Lung (tissue), 12 donors: ENCODE measurements around the gene KIAA1755. TPM values are rescaled to one million over a fixed set of nuclear protein-coding genes. Genes with fewer than 3 reads are reported as not detected.

Experiments
- ATAC-seq: fragments of 200-7000 bp; cut with Tn5 transposase; one replicate; pipeline ENCODE4 v1.9.1; 2020; ENCODE audit warnings: moderate number of reproducible peaks; ENCODE audit not compliant: insufficient read depth, low FRiP score
- DNase-seq, 3 donors: peaks; one replicate each; pipeline ENCODE4 v3.0.0-alpha.2; 2013 to 2017
- H3K27ac ChIP-seq, 2 donors: one replicate each; pipeline ENCODE4 v1.5.1; 2013; ENCODE audit warnings: mild to moderate bottlenecking in 2 of 2, moderate library complexity in 2 of 2, control low read depth in 1 of 2, inconsistent platforms in 1 of 2, low read depth in 1 of 2, low read length in 1 of 2
- H3K27me3 ChIP-seq, 3 donors: one replicate each; pipeline ENCODE4 v1.5.1; 2013; ENCODE audit warnings: low read length in 2 of 3; ENCODE audit not compliant: control insufficient read depth in 3 of 3, insufficient read depth in 3 of 3
- H3K36me3 ChIP-seq, 4 donors: one replicate each; pipeline ENCODE4 v1.5.1; 2013; ENCODE audit warnings: low read length in 4 of 4, mild to moderate bottlenecking in 1 of 4, moderate library complexity in 1 of 4; ENCODE audit not compliant: control insufficient read depth in 4 of 4, insufficient read depth in 4 of 4
- H3K4me1 ChIP-seq, 5 donors: one replicate each; pipeline ENCODE4 v1.5.1; 2013; ENCODE audit warnings: low read length in 5 of 5, mild to moderate bottlenecking in 2 of 5, moderate library complexity in 1 of 5; ENCODE audit not compliant: control insufficient read depth in 5 of 5, insufficient read depth in 5 of 5
- H3K4me3 ChIP-seq: one replicate; pipeline ENCODE4 v1.5.1; 2013; ENCODE audit warnings: mild to moderate bottlenecking, control low read depth, moderate library complexity
- H3K9ac ChIP-seq, 2 donors: one replicate each; pipeline ENCODE4 v1.5.1; 2013; ENCODE audit warnings: low read length in 2 of 2, control low read depth in 1 of 2; ENCODE audit not compliant: insufficient read depth in 1 of 2
- H3K9me3 ChIP-seq, 4 donors: one replicate each; pipeline ENCODE4 v1.5.1; 2013; ENCODE audit warnings: low read length in 3 of 4, mild to moderate bottlenecking in 1 of 4, moderate library complexity in 1 of 4; ENCODE audit not compliant: control insufficient read depth in 4 of 4, insufficient read depth in 3 of 4
- CTCF ChIP-seq: IDR thresholded peaks from 2 replicates; pipeline ENCODE4 v1.5.1; 2012; ENCODE audit warnings: mild to moderate bottlenecking; ENCODE audit errors: control extremely low read depth, extremely low read depth
- WGBS, 2 donors: extraction: QIAGEN DNeasy Blood & Tissue Kit; methylation state at CpG; one replicate each; pipeline ENCODE4 v1.1.7; 2013; 5-methylcytosine and 5-hydroxymethylcytosine counted together
- polyA plus RNA-seq, 2 donors: library from polyadenylated mRNA; stranded (reverse); fragments of 200-250 nt; gene quantifications; one replicate each; pipeline ENCODE4 v1.2.1, GENCODE V29; 2013
- total RNA-seq, 2 donors: library from RNA; depleted of rRNA in 1 of 2; stranded (reverse); fragments of >200 nt in 1 of 2; gene quantifications; one replicate each; pipeline ENCODE4 v1.2.1, GENCODE V29; 2014 to 2021
- donor health status: control.
- donor health status: control.
- donor health status: Bipolar disorder and iron deficiency.
- donor health status: healthy.
- donor health status: DM: yes; HTN: yes; CAD: no.

Gene KIAA1755
- total and polyA plus RNA-seq, 4 donors, result 0.33 to 2.0 (median 1.3) TPM

GRCh38 chr20:38228436-38228835 is 32.1 kb downstream of the KIAA1755 start:
- H3K9me3 ChIP-seq, result no peaks in the 10 kb centered on the region
- no peaks in the 10 kb centered on the region for H3K36me3 ChIP-seq
- H3K27ac ChIP-seq, result no peak overlapping the region
- no peaks in the 10 kb centered on the region for H3K4me1 ChIP-seq
- WGBS, 2 donors, result 48 to 54% methylated on average over 2 of the region's 2 CpGs
- H3K4me3 ChIP-seq, result no peak overlapping the region
- no peak overlapping the region for H3K9ac ChIP-seq
- DNase-seq, result peak in 1 of 3 donors; percentile 18
- ATAC-seq, result no peak
- H3K27me3 ChIP-seq, result no peaks in the 10 kb centered on the region
- no peak for TF ChIP-seq CTCF

- TF ChIP-seq CTCF, result no peak
- DNase-seq, result no peak
- Histone ChIP-seq H3K4me1 (no peaks in the 10 kb centered on the region), H3K9ac (no peak overlapping the region), H3K4me3 (no peak overlapping the region), H3K36me3 (no peaks in the 10 kb centered on the region), H3K27me3 (no peaks in the 10 kb centered on the region), H3K27ac (no peak overlapping the region), H3K9me3 (no peaks in the 10 kb centered on the region)
- WGBS, 2 donors, result 86 to 92% methylated on average over 11 of the region's 11 CpGs
- ATAC-seq, result no peak
Observed at GRCh38 chr20:38227420-38228360, 32.8 kb downstream of the KIAA1755 start.

- ATAC-seq (no peak), DNase-seq (no peak)
- Histone ChIP-seq H3K27me3 (no peaks in the 10 kb centered on the region), H3K9ac (no peak overlapping the region), H3K4me3 (no peak overlapping the region), H3K36me3 (no peaks in the 10 kb centered on the region), H3K4me1 (no peaks in the 10 kb centered on the region), H3K9me3 (no peaks in the 10 kb centered on the region), H3K27ac (no peak overlapping the region)
- WGBS, 2 donors, result 75% methylated on average over 6 of the region's 6 CpGs
- TF ChIP-seq CTCF, result no peak
Observed at GRCh38 chr20:38226553-38226952, 34.0 kb downstream of the KIAA1755 start.
